HG03196 (cell line): ENCODE data around the gene CLCN7.
A peak's percentile ranks its signal among the peaks of the same experiment; 100 is the strongest.
"Not testable (repeated sequence)": the region's sequence is repeated elsewhere in the genome, so short reads cannot be mapped to it uniquely, and the experiment has no call there.

Experiments used
- ATAC-seq: cut with Tn5 transposase; IDR thresholded peaks from one replicate; pipeline ENCODE4 v1.9.1; 2021; ENCODE audit not compliant: unreplicated experiment

CLCN7 gene

DNA sequence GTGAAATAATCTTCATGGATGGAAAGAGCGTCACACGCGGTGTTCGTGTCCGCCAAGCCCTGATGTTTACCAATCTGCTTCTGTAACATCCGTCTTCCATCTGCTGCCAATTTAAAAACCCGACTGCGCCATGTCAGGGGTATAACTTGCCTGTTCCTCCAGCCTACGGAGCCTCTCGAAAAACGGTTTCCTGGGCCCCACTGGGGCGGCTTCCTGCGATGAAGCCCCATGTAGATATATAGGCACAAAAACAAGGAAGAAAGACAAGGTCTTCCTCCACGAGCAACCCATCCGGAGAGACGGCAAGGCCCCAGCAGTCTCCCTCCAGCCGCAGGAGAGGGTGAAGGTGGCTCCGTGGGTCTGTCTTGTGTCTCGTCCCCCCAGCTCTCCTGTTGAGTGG lies 13.8 kb upstream of the CLCN7 start, which contains the start of gene PTX4:
TSS of gene PTX4 (minus strand) at position 326 of the 400 bp plus-strand sequence. CDS start at position 291, 35 bp downstream.
- ATAC-seq, result no peak

DNA sequence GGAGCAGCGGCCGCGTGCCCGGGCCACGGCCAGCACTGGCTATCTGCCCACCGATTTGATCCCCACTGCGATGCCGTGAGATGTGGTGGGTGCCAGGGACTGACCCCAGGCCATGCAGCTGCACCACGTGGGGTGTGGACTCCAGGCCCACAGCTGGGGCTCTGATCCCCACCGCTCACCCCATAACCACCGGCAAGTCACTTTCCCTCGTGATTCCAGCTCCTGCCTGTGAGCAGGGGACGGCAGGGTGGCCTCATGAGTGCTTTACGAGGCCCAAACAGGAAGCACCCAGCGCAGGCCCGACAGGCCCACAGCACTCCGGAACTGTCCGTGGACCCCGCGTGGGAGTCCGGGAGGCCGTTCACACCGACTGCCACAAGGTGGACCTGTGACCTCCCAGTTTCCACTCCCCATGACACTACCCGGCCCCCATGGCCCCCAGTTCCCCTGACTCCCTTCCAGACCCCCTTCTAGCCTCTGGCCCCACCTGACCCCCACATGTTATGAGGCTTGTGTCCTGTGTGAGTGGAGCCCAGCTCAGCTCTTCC lies 13.3 kb upstream of the CLCN7 start:
- ATAC-seq, result no peak

- ATAC-seq, result no peak
Observed at GRCh38 chr16:1487395-1488053, 12.7 kb upstream of the CLCN7 start.

- no peak for ATAC-seq
Observed at GRCh38 chr16:1486551-1487390, 11.9 kb upstream of the CLCN7 start.

DNA sequence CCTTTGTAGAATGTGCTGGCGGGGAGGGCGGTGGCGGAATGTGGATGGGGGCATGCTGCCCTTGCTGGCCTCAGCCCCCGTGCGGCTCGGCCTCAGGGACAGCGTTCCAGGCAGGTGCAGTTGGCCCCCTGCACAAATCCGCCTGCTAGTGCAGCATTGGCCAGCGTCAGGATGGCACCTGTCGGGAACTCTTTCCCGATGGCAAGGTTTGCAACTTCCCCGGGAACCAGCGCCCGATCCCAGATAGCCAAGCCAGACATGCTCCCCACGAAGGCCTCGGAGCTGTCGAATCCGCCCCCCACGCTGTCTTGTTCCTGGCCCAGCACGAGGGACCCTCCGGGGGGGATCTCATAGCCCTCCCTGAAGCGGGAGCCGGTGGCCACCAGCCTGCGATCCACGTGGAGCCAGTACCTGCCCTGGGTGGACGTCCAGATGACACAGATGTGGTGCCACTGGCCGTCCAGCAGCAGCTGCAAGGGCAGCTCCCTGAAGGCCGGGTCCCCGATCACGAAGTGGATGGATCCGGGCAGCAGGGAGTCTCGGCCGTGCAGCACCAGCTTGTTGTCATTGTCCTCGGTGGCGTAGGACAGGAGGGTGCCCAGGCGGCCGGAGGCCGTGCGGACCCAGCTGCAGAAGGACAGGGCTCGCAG lies 11.1 kb upstream of the CLCN7 start:
- no peak for ATAC-seq

DNA sequence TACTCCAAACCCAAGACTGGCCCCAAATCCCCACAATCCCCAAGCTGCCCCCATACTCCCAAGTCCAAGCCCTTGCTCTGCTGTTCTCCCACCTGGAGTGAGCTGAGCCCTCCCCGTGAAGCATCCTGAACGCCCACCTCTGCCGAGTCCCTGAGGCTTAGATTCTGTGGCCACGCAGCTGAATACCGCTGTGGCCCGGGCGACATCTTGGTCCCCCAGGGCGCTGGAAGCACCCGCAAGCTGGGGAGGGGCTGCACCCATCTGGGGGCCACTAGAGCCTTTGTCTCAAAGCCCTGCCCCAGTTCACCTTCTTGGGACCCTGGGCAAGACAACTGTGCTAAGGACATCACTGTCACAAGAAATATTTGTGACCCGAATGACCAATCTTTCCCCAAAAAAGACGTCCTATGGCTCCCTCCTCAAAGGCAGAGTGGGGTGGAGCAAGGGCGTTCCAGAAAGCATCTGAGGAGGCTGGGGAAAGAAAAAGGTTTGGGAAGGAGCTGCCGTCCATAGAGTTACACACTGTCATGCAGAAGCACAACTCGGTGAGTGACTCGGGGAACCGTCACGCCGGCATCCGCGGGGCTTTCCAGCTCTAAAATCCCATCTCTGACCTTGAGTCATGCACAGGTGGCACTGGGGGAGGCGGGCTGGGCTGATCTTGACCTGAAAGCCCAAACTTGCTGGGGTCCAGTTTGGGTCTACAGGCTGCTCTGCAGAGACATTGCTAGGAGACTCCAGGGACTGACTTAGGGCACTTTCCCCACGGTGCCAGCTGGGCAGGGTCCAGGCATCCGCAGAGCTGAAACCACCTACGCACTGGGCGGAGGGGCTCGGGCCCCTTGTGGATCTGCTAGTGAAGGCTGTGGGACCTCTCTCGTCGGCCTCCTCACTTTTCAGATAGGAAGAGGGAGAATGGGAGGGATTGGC lies 7.3 kb upstream of the CLCN7 start:
- no peak for ATAC-seq

GRCh38 chr16:1478937-1479336 lies 4.1 kb upstream of the CLCN7 start:
- ATAC-seq, result not testable (repeated sequence)

- ATAC-seq, result no peak
Observed at GRCh38 chr16:1477033-1477432, 2.2 kb upstream of the CLCN7 start.

DNA sequence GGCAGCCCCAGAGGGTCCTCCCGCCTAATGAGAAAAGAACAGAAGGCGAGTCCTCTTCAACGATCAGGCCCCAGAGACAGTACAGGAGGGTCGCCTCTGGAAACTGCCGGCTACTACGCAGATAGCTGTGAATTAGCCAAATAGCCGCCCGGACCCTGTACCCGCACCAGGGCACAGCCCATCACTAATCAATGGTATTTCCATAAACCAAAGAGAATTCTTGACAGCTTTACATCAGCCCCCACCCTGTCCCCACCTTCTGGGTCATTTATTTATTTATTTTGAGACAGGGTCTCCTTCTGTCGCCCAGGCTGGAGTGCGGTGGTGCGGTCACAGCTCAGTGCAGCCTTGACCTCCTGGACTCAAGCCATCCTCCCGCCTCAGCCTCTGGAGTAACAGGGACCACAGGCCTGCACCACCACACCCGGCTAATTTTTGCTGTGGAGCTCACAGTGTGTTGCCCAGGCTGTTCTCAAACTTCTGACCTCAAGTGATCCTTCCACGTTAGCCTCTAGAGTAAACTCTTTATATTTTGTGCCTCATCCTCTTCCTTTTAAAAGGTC lies 805 bp upstream of the CLCN7 start:
- peak; percentile 13 for ATAC-seq

DNA sequence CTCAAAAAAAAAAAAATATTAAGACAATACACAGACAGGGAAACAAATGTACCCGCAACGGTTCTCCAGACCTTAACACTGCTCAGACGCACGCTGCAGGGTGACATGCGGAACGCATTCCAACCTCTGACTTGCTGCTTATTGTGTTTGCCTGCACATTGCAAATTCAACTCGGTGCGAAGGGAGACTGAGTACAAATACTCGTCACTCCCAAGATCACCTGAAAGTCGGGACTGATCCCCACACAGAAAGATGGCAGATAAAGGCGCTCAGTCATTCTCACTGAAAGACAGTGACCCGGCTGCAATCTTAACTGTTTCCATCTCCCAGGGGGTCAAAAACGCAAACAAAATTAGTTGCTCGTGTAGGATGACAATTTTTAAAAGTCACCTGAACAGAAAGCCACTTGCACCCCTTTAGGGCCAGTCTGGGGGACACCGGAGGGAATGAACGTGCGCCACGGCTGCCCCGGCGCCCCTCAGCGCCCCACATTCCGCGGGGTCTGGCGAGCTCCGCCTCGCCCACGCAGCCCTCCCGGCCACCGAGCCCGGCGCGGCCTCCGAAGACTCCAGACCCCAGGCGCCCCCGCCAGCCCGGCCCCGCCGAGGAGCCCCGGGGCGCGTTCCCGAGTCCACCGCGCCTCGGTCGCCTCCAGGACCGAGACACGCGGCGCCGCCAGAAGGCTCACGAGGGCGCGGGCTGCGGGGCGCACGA lies 589 bp downstream of the CLCN7 start:
- peak; percentile 22 for ATAC-seq

GRCh38 chr16:1472974-1473373 lies 1.9 kb downstream of the CLCN7 start:
- no peak for ATAC-seq

DNA sequence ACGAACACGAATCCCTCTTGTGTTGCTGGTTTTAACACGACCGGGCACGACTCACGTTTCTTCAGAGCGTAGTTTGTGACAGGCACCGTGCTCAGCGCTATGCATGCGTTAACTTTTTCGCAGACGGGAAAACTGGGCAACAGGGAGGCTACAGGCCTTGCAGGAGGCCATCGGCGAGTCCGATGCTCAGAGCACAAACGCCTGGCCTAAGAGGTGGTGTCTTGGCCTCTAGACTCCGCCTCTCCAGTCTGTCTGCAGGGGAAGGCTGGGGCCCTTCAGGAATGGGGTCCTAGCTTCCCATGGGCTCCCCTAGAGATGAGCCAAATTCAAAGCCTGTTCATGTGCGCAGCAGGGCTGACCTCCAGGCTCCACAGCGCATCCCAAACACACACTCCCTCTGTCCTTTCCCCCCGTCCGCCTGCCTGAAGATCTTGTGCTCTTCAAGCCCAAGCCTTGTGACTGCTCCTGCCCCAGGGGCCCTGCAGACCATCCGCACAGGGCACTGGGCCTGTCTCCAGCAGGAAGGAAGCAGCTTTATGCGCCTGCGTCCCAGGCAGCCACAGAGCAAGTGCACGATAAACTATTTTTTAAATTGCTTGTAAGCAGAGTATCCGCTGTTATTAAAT lies 3.1 kb downstream of the CLCN7 start:
- no peak for ATAC-seq

- ATAC-seq, result no peak
Observed at GRCh38 chr16:1470481-1471251, 4.2 kb downstream of the CLCN7 start.

- ATAC-seq, result no peak
Observed at GRCh38 chr16:1469693-1470201, 5.1 kb downstream of the CLCN7 start.

GRCh38 chr16:1469141-1469540 lies 5.7 kb downstream of the CLCN7 start:
- ATAC-seq, result not testable (repeated sequence)

DNA sequence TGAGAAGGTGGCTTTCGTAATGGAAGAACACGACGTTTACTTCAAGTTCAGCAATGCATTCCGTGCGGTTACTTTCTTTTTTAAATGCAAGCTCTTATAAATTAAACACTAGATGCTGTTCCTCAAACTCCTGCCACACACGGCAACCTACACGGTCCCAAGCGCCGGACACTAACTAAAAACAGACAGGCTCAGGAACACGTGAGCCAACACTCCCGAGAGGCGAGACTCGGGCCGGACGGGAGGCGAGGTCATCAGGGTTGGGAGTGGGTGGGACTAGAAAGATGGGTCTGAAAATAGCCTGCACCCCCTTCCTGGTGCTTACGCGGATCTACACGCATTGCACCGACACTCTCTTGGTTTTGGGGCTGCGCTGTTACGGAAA lies 6.4 kb downstream of the CLCN7 start:
- ATAC-seq, result no peak

DNA sequence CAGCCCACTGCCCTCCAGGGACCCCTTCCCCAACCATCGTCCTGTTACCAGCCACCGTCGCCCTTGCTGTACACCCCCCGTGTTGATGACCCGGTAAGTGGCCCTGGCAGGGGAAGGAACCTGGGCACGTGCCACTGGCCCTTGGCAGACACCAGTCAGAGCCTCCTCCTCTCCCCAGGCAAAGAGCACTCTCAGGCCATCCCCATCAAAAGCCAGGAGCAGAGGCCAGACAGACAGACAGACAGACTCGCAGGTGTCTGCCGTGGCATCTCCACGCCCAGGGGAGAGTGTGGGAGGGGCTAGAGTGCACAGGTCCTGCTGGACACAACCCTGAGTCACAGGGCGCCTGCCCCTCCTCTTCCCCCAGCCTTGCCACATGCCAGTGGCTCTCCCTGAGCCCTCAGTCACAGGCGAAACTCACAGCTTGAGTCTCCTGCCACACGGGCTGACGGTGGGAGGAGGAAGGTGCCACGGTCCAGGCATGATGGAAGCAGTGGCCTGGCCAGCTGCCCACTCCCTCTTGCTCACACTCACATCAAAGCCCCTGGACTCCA lies 7.8 kb downstream of the CLCN7 start:
- no peak for ATAC-seq

GRCh38 chr16:1466054-1466453 lies 8.8 kb downstream of the CLCN7 start:
- ATAC-seq, result no peak
